GM20000 (cell line): Measurements from ENCODE around the gene PIK3AP1.
A peak's percentile ranks its signal among the peaks of the same experiment; 100 is the strongest.
"Not testable (repeated sequence)": the region's sequence is repeated elsewhere in the genome, so short reads cannot be mapped to it uniquely, and the experiment has no call there.

Experiments used
- DNase-seq: peaks from one replicate; pipeline ENCODE4 v3.0.0; 2012; ENCODE audit warnings: low spot score
- TF ChIP-seq, protein P1 (sequence below): IDR thresholded peaks from 2 replicates; pipeline ENCODE4 v1.5.1; 2012; ENCODE audit warnings: mild to moderate bottlenecking, control low read depth; ENCODE audit errors: extremely low read depth, missing control alignments

The PIK3AP1 gene

DNA sequence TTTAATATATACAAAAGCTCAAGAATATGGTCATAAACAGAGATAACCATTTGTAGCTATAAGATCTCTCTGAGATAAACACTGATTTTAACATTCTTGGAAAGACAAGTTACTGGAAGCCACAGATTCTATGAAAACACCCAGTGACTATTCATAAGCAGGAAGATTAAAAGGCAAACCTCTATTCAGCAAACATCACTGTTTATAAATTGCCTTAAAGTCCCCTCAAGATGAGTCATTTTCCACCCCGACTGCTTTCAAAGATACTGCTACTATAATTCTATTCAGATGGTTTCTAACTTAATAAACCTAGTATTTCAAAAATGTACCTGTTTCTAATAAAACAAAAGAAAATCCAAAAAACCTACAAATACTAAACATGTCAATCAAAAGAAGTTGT lies 154.5 kb downstream of the PIK3AP1 start:
- TF ChIP-seq, protein P1, sequence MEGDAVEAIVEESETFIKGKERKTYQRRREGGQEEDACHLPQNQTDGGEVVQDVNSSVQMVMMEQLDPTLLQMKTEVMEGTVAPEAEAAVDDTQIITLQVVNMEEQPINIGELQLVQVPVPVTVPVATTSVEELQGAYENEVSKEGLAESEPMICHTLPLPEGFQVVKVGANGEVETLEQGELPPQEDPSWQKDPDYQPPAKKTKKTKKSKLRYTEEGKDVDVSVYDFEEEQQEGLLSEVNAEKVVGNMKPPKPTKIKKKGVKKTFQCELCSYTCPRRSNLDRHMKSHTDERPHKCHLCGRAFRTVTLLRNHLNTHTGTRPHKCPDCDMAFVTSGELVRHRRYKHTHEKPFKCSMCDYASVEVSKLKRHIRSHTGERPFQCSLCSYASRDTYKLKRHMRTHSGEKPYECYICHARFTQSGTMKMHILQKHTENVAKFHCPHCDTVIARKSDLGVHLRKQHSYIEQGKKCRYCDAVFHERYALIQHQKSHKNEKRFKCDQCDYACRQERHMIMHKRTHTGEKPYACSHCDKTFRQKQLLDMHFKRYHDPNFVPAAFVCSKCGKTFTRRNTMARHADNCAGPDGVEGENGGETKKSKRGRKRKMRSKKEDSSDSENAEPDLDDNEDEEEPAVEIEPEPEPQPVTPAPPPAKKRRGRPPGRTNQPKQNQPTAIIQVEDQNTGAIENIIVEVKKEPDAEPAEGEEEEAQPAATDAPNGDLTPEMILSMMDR, result no peak
- no peak for DNase-seq

DNA sequence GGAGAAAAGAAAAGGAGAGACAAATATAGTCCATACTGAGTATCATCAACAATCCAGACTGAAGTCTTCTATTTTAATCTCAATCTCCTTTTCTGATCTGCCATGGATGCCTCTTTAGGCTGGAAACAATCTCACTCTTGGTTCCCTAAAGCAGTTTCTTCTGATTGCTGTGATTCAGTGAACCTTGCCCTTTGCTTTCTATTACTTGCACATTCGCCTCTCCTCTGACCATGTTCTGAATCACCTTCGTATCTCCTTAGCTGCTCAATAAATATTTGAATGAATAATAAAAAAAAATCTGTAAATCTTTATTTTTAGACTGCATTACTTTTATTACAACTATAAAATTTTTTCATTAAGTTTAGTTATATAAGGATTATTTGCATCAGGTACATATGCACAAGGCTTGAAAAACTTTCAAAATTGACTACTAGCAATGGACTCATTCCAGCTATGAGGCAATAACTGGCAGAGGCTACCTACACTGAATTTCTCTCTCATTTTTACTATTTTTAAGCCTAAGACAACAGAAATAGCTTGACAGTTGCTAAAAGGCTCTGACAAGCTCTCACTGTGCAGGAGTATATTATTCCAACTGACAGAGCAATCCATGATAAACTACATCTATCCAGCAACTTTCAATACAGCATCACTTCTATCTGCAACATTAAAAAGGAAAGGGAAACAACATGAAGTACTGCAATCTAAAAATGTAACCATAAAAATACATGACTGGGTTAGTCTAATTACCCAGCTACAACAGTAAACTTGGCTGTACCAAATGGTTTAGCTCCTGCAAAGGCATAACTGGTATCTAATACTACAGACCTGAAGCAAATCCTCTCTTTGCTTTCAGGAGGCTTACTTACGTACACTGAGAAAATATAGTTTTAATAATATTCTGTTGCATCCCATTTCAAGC lies 159.1 kb downstream of the PIK3AP1 start:
- no peak for DNase-seq

DNA sequence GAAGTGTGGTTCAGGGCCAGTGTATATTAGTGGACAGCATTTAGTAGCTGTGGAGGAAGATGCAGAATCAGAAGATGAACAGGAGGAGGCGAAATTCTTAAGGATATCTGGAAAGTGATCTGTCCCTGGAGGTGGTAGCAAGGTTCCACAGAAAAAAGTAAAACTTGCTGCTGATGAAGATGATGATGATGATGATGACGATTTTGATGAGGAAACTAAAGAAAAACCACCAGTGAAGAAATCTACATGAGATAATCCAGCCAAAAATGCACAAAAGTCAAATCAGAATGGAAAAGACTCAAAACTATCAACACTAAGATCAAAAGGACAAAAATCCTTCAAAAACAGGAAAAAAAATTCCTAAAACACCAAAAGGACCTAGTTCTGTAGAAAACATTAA lies 159.8 kb downstream of the PIK3AP1 start:
- DNase-seq, result no peak
- TF ChIP-seq, protein P1, result no peak

More for the DNA sequence above, 159.1 kb downstream of the PIK3AP1 start:
- TF ChIP-seq, protein P1, result no peak

DNA sequence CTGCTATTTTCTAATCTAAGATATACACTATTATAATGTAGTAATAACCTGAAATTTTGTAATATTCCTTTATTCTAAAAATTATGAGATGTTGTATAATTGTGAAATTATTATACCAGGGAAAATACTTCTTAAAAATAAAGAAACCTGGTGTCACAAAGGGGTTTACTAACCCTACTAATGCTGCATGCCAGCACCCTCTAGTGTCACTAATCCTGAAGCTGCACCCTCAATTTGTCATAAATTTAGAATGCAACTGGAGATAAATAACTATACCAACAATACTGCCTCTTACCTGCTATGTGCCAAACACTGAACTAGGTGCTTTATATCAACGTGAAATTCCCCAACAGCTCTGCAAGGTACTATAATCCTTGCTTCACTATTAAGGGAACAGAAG lies 164.3 kb downstream of the PIK3AP1 start:
- DNase-seq, result no peak
- TF ChIP-seq, protein P1, result peak; percentile 16

DNA sequence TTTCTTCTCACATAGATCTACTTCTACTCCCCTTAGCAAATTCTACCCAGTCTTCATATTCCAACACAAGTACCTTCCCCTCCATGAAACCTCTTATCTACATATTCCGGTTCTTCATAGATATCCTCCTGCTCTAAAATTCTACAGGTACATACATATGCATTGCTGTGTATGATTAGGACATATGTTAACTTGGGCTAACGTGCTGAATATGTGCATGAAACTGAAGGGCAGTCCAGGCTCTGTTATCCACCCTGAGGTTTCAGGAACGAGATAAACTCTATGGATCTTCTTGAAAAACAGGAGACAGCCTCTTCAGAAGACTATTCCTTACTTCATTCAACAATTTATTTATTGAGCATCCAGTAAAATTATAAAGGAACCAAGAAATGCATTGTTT lies 165.0 kb downstream of the PIK3AP1 start:
- TF ChIP-seq, protein P1, result no peak
- DNase-seq, result no peak

DNA sequence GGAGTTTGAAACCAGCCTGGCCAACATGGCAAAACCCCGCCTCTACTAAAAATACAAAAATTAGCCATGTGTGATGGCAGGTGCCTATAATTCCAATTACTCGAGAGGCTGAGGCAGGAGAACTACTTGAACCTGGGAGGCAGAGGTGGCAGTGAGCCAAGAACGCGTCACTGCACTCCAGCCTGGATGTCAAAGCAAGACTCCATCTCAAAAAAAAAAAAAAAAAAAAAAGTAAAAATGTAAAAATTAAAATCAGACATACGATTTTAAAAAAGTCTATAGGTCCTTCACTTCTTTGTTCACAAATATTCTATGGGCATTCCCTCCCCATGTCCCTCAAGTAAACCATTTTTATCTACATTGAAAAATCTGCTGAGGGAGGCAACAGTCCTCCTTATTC lies 171.7 kb downstream of the PIK3AP1 start:
- TF ChIP-seq, protein P1, result no peak
- DNase-seq, result no peak

DNA sequence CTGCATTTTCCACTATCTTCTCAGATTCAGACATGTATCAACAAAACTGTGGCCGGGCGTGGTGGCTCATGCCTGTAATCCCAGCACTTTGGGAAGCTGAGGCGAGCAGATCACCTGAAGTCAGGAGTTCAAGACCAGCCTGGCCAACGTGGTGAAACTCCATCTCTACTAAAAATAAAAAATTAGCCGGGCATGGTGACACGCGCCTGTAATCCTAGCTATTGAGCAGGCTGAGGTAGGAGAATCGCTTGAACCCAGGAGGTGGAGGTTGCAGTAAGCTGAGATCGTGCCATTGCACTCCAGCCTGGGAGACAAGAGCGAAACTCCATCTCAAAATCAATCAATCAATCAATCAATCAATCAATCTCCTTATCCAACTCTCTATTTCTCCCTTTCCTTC lies 174.8 kb downstream of the PIK3AP1 start:
- not testable (repeated sequence) for DNase-seq
